ENCODE measurements around the gene FAM171A1. TPM values are rescaled to one million over a fixed set of nuclear protein-coding genes. Genes with fewer than 3 reads are reported as not detected.

FAM171A1 gene
- total and polyA plus RNA-seq, 2 of the 13 experiments (the other 11 are each of a cell fraction or from before 2014, with no cell fraction given) = 21.5 to 34.7 TPM

- TF ChIP-seq CTCF (CRISPR knock-in tag; IDR thresholded peaks at IDR 0.05) = peak; percentile 30
These were observed 103.6 kb downstream of the FAM171A1 start (continued) for GRCh38 chr10:15267496-15267895.

- intact Hi-C loops (cut with micrococcal nuclease; ENCODE audit: unreplicated experiment) = no loop called here
These were observed 105.0 kb downstream of the FAM171A1 start for GRCh38 chr10:15266117-15266516.

More at GRCh38 chr10:15266117-15266516, 105.0 kb downstream of the FAM171A1 start:
- FAIRE-seq (no peak), ATAC-seq (no peak), DNase-seq (ENCODE audit: low spot score) (no peak)
- ChIA-PET CTCF (ENCODE audit: low intra/inter-chr PET ratio, low total read pairs) (no interaction called here), POLR2A (no interaction called here)
- BruUV-seq (replicated peaks) = no TSS peak
- WGBS (ENCODE audit: low lambda C conversion rate) = 89% methylated on average over 5 of the region's 5 CpGs
- no peak overlapping the region for H3K9ac ChIP-seq (ENCODE audit: insufficient read depth, low read depth, low read length)
- H3K4me1 ChIP-seq (ENCODE audit: insufficient read depth, low read length) = peaks cover 8% of the 10 kb centered on the region
- H4K20me1 ChIP-seq (ENCODE audit: insufficient read depth, low read length) = no peaks in the 10 kb centered on the region
- no peak overlapping the region for H2AFZ ChIP-seq (ENCODE audit: low read length)
- no peaks in the 10 kb centered on the region for H3K9me3 ChIP-seq (ENCODE audit: low read length)
- H3K79me2 ChIP-seq (ENCODE audit: insufficient read depth, low read length) = no peaks in the 10 kb centered on the region
- peaks cover 0 to 30% of the 10 kb centered on the region in 2 experiments; a peak in 4 of 5 replicates for H3K36me3 ChIP-seq (replicated peaks in 1 of 2; ENCODE audit: control insufficient read depth in 1 of 2, insufficient read depth in 2 of 2, low read length in 2 of 2)
- H3K4me3 ChIP-seq (replicated peaks in 1 of 3; ENCODE audit: insufficient read depth in 1 of 3, low read depth in 2 of 3, low read length in 3 of 3) = no peak overlapping the region
- in situ Hi-C loops (cut with HindIII; ENCODE audit: extremely low pct_ligation_motif_present, low pct_unique_long_range_greater_than_20kb) = no loop called here
- no peak for TF ChIP-seq ZNF761 (CRISPR knock-in tag; conservative IDR thresholded peaks at IDR 0.05)
- no peak for TF ChIP-seq ZFX (CRISPR knock-in tag; IDR thresholded peaks at IDR 0.05; ENCODE audit: low read depth)
- TF ChIP-seq MYNN (CRISPR knock-in tag; IDR thresholded peaks at IDR 0.05; ENCODE audit: low read depth) = no peak
- TF ChIP-seq ZNF720 (CRISPR knock-in tag; IDR thresholded peaks at IDR 0.05) = no peak
- TF ChIP-seq CTCF (CRISPR knock-in tag; IDR thresholded peaks at IDR 0.05) = no peak
- no peak for TF ChIP-seq CBX1 (IDR thresholded peaks at IDR 0.05; ENCODE audit: low read depth)
- no peak for TF ChIP-seq TERF1 (CRISPR knock-in tag; IDR thresholded peaks at IDR 0.05)
- no peak for TF ChIP-seq CENPX (CRISPR knock-in tag; IDR thresholded peaks at IDR 0.05)
- no peak for TF ChIP-seq ZNF34 (CRISPR knock-in tag; IDR thresholded peaks at IDR 0.05; ENCODE audit: borderline replicate concordance)
- no peak for TF ChIP-seq TRAFD1 (CRISPR knock-in tag; IDR thresholded peaks at IDR 0.05; ENCODE audit: borderline replicate concordance)
- TF ChIP-seq DZIP1 (CRISPR knock-in tag; IDR thresholded peaks at IDR 0.05) = no peak
- no peak for TF ChIP-seq REL (CRISPR knock-in tag; conservative IDR thresholded peaks at IDR 0.05)
- no peak for TF ChIP-seq ZNF24 (IDR thresholded peaks at IDR 0.05)
- TF ChIP-seq ZNF354B (CRISPR knock-in tag; IDR thresholded peaks at IDR 0.05) = no peak
- H3K27me3 ChIP-seq (ENCODE audit: control insufficient read depth in 1 of 2, insufficient read depth in 2 of 2, low read length in 2 of 2) = no peaks in the 10 kb centered on the region
- H3K4me2 ChIP-seq (ENCODE audit: low read depth, low read length) = no peak overlapping the region
- no peak overlapping the region for H3K27ac ChIP-seq (ENCODE audit: extremely low read length, insufficient read depth, low read length)
